Stimulated activated CD8-positive, alpha-beta memory T cell treated with anti-CD3 and anti-CD28 coated beads, Interleukin-15, amount 100 ng/mL, for 4 hours (primary cell): ENCODE data around the gene KCTD7.
"Not testable (repeated sequence)": the region's sequence is repeated elsewhere in the genome, so short reads cannot be mapped to it uniquely, and the experiment has no call there.

Experiments used
- DNase-seq, 2 donors: peaks; one replicate each; pipeline ENCODE4 v3.0.0-alpha.2; 2020; ENCODE audit warnings: low read depth in 2 of 2

The KCTD7 gene

GRCh38 chr7:66682350-66683093, 53.8 kb downstream of the KCTD7 start:
- DNase-seq, result no peak

GRCh38 chr7:66683094-66683769, 54.6 kb downstream of the KCTD7 start:
- DNase-seq, result not testable (repeated sequence)

GRCh38 chr7:66683770-66684123, 55.1 kb downstream of the KCTD7 start:
- DNase-seq, result no peak

GRCh38 chr7:66685663-66686062, 57.0 kb downstream of the KCTD7 start:
- DNase-seq, result not testable (repeated sequence)

GRCh38 chr7:66687186-66687585, 58.5 kb downstream of the KCTD7 start:
- no peak for DNase-seq

- not testable (repeated sequence) for DNase-seq
These were observed 59.0 kb downstream of the KCTD7 start for GRCh38 chr7:66687672-66688071.

- no peak for DNase-seq
These were observed 60.4 kb downstream of the KCTD7 start for GRCh38 chr7:66689081-66689480.

GRCh38 chr7:66693331-66693730, 64.7 kb downstream of the KCTD7 start:
- no peak for DNase-seq
